SK-MEL-5 (cell line): ENCODE measurements around the gene HOXD11. TPM values are rescaled to one million over a fixed set of nuclear protein-coding genes. Genes with fewer than 3 reads are reported as not detected.

Source experiments
- DNase-seq: peaks from one replicate; pipeline ENCODE4 v3.0.0-alpha.2; 2016; ENCODE audit warnings: low read depth, low spot score
- in situ Hi-C: cut with HindIII; loops from 2 replicates; pipeline ENCODE4 v1.10.0; 2016; ENCODE audit warnings: low sequenced_read_pairs, high pct_unique_total_duplicates, low pct_unique_long_range_greater_than_20kb
- total RNA-seq: library from RNA; depleted of rRNA; stranded (reverse); fragments of >200 nt; shearing (Covaris generic); gene quantifications from 2 replicates; pipeline ENCODE4 v1.2.3, GENCODE V29; 2014

HOXD11 gene
- total RNA-seq, 1 experiment from 2014 or later: 0.53 TPM

GRCh38 chr2:176079831-176080539, 27.1 kb upstream of the HOXD11 start:
- DNase-seq: peak; percentile 85
- in situ Hi-C loops: no loop called here

GRCh38 chr2:176080540-176081375, 26.3 kb upstream of the HOXD11 start:
- no peak for DNase-seq
- in situ Hi-C loops: no loop called here

DNA sequence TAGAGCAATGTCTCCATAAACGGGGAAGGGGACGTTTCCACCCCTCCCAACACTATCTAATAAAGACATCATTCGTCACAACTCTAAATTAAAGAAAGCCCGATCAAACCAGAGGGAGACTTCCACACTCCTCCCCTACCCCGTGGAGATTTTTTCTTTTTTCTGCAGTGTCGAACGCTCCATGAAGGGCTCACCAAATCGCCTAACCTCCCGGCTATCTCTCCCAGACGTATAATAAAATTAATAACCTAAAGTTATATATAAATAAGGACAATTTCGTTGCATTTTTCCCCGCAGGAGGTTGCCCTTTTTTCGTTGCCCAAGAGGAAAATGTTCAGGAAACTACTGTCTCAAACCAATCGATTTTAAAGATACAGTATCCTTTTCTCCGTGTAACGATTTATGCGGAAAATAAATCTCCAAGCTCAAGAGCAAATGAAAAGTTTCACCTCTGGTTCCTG, 25.7 kb upstream of the HOXD11 start:
- in situ Hi-C loops: no loop called here
- DNase-seq: no peak

DNA sequence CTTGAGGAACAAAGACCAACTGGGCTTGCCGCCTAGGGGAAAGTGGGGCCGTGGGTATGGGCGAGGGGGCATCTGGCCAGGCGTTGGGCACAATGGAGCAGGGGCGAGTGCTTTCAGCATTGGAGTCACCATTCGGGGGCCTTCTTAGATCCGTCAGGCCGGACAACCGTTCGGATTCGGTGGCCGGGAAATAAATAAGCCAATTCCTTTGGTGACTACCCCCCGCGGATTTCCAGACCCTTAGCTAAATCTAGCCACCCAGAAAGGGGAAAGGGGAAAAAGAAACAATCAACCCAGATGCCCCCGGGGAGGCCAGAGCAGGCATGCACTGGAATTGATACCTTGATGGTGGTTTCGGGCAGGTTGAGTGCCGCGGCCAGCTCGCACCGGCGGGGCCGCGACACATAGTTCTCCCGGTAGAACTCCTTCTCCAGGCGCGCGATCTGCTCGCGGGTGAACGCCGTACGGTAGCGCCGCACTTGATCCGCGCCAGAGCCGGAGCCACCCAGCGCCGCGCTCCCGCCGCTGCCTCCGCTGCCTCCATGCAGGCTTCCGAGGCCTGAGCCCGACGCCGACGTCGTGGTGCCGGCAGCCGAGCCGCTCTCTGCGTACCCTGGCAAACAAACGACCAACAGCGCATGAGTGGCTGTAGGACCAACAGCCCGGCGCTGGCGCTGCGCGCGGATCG, 25.1 kb upstream of the HOXD11 start:
- in situ Hi-C loops: no loop called here

GRCh38 chr2:176082525-176082823, 24.6 kb upstream of the HOXD11 start:
- no peak for DNase-seq
- in situ Hi-C loops: no loop called here

More for the DNA sequence above, 25.1 kb upstream of the HOXD11 start:
- DNase-seq: no peak

GRCh38 chr2:176082824-176083751, 24.0 kb upstream of the HOXD11 start:
- in situ Hi-C loops: no loop called here
- DNase-seq: no peak

DNA sequence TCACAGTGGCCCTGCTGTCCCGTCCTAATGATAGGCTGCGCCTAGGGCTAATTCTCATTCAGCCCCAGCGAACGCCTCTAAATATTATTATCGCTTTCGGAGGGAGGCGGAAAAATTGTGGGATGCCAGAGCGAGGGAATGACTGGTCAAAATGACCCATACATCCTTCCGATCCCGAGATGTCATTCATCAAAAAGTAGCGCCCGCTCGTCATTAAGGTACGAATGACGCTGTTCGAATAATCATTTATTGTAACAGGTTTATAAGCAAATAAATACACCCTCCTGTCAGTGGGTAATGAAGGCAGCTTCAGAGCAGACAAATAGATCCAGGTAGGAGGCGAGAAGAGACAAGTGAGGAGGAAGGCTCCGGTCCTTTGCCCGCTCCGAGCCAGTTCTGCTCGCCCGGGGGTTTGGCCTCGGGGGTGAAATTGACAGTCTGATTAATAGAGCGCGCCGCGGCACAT, 23.3 kb upstream of the HOXD11 start, which contains the start of gene EVX2:
EVX2 (minus strand) TSS at position 167 of the 466 bp plus-strand sequence. CDS start 186 bp downstream, outside the sequence.
- in situ Hi-C loops: no loop called here
- no peak for DNase-seq

DNA sequence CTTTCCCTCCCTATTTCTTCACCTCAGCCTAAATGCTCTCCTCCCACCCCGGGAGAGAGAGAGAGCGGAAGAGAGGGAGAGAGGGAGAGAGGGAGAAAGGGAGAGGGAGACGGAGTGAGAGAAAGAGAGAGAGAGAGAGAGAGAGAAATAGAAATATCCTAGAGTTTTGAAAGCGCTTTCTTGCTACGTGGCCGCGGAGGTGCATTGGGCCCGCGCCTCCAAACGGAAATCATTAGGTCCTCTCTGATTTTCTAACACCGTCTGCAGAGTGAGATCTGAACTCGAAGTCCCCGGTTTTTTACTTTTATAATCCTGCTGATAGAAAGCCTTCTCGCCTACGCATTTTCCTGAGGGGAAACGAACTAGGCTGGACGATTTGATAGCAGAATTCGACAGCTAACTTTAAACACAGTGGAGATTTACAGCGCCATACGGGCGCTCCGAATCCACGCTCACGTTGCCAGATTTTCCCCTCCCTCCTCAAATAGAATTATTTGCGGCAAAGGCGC, 22.4 kb upstream of the HOXD11 start:
- in situ Hi-C loops: no loop called here
- DNase-seq: no peak

DNA sequence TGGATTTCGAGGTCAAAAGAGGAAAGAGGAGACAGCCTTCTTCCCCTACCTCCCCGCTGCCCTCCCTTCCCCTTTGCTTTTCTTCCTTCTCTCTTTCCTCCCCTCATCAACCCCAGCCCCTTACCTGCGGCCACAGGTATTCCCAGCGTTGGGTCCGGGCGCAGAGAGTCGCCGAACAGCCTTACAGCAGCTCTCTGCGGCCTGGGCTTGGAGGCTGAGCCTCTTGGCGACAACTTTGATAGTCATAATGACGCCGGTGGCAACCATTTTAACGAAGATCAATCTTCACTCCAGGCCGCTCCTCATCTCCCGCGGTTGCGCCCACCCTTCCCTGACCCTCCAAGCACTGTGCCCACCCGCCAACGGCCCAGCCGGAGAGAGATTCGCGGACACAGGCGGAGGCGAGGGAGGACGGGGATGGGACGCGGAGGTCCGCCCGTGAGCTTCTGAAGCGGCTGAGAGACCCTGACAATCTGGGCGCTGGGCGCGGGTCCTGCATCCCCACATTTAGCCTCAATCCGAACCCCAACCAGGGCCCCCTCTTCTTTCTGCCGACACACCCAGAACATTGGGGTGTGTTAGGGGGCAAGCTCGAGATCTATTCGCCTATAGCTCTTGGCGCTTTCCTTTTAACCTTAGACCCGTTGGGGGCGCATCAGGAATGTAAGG, 21.8 kb upstream of the HOXD11 start:
- in situ Hi-C loops: no loop called here

GRCh38 chr2:176085861-176086771, 21.0 kb upstream of the HOXD11 start:
- peak; percentile 62 for DNase-seq
- in situ Hi-C loops: no loop called here

More for the DNA sequence above, 21.8 kb upstream of the HOXD11 start:
- DNase-seq: no peak

DNA sequence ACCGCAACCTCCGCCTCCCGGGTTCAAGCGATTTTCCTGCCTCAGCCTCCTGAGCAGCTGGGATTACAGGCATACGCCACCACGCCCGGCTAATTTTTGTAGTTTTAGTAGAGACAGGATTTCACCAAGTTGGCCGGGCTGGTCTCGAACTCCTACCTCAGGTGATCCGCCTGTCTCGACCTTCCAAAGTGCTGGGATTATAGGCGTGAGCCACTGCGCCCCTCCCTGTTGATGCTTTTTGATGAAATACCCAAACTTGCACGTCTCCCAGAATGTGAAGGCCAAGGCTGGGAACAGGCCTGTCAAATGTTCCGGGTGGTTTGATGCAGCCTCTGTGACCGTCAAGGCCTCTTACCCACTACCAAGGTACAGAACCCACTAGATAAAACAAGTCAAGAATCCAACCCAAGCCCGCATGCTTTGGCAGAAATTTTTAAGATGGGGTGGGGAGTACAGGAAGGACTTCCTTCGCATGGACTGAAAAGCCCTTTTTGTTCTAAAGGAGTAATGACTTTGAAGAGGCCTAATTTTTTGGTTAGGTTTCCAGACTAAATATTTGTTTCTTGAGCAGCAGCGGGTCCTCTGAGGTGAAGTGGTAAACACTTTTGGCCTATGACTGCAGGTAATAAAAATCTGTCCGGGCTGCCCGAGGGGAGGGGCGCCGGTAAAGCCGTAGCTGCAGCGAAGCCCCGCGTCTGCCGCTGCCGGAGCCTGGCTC, 19.6 kb upstream of the HOXD11 start:
- in situ Hi-C loops: no loop called here
- DNase-seq: no peak

DNA sequence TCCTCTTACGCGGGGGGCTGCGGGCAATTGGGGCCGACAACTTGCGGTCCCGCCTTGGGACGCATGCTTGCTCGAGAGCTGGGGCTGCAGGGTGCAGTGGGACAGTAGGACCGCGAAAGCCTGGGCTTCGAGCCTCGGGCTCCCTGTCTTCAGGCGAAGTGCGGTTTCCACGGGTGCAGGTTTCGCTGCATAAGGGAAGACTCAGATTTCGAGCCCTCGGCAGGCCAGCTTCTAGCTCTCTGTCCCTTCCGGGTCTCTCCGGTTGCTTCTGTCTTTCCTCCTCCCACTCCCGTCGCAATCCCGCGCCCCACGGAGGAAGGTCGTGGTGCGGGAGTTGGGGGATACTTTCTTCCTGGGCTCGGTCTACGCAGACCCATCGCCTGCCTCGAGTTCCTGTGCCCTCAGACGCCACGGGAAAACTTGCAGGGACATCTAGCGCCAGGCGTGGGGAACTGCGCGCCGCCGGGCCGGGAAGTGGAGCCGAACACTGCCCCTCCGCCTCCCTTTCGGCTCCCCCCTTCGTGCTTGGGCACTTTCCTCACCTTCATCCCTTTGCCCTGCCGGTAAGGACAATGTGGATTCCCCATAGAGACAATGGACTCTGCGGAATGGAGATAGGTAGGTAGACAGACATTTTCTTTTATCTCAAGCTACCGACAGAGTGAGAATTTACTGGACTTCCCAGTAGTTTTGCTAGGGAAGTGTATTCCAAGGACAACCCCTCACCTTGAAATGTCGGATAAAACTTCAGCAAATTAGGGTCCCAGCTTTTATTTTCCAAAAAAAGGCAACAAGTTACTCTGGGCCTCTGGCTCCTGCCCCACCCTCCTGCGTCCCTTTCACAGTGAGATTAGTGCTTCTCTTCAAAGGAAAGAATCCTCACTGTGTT, 18.8 kb upstream of the HOXD11 start:
- DNase-seq: peak; percentile 68
- in situ Hi-C loops: no loop called here

DNA sequence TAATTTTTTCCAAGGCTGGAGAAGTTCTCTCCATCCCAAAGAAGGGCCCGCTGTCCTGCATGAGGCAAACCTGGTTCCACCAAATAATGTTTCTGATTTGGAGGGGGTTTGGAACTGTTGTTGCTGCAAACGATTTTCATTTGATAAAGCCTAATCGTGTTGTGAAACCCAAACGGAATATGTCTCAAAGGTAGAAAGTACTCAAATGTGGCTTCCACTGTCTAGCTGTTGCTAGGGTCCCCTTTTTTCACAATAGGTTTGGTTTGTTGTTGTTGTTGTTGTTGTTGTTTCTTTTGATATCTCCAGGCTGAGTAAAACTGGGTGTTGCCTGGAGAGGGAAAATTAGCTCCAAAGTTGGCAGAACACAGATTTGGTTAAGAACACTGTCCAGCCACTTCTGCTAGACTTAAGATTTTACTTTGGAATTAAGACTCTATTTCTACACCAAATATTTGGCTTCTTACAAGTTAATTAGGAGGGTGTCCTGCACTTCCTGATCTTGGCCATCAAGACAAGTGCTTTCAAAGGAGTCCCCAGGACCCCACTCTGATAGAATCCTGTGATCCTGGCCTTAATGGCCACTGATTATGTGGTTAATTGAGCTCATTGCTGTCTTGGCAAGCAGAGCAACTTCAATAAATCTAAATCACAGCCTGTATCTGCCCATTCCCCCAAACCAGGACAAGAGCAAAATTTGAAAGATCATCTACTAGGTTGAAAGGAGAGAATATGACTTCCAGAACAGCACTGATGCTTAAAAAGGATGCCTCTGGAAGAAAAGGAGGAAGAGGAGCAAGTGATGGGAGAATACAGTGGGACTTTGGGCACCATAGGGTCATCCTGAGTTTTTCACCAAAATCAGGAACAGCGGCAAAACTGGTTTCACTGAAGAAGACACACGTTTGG, 17.9 kb upstream of the HOXD11 start:
- in situ Hi-C loops: no loop called here
- no peak for DNase-seq
